ENCODE data around the gene SUSD4. TPM values are rescaled to one million over a fixed set of nuclear protein-coding genes. Genes with fewer than 3 reads are reported as not detected.

The SUSD4 gene
- total RNA-seq, 1 donor from 2014 or later: 11.2 TPM

GRCh38 chr1:223180731-223181321 is 183.2 kb downstream of the SUSD4 start:
- no peak for DNase-seq

DNA sequence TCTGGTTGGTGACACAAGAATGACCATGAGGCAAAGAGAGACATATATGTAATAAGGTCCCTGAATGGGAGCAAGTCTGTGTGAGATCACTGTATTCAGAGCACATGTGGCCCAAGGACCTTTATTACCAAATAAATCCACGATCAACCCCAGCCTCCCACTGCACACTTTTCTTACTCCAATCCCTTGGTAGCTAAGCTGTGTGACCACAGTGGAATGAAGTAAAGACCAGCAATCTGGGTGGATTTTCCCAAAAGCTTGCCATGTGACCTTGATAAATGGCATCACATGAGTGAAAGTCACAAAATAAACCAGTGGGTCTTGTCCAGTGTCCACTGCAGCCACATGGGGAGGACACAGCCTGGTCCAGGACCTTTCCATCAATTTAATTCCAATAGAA is 184.2 kb downstream of the SUSD4 start:
- DNase-seq: no peak

DNA sequence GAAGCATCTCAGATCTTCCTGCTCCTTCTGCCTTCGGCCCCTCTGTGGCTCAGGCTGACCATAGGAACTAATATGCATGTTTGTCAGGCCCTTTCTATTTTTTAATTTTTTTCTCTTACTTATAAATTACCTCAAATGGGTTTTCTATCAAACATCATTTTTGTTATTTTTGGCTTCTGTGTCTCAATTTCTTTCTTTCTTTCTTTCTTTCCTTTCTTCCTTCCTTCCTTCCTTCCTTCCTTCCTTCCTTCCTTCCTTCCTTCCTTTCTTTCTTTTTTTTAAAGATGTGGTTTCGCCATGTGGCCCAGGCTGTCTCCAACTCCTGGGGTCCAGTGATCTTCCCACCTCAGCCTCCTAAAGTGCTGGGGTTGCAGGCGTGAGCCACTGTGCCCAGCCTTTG is 184.7 kb downstream of the SUSD4 start:
- DNase-seq: no peak

DNA sequence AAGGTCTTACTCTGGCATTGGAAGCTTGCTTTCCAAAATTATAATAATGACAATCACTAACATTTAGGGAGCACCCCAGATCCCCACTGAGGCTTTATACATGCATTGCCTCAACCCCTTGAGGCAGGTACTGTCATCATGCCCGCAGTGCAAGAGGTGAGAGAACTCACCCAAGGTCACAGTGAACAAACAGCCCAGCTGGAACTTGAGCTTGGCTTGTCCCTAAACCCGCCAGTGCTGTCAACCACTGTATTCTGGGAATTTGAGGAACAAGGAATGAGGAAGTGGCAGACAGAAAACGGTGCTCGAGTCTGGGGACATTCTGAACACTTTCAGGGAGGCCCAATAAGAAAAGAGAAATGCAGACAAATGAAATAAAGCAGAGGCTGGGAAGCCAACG is 186.3 kb downstream of the SUSD4 start:
- DNase-seq: no peak

- no peak for DNase-seq
Measured at GRCh38 chr1:223176437-223176836, 187.5 kb downstream of the SUSD4 start.

DNA sequence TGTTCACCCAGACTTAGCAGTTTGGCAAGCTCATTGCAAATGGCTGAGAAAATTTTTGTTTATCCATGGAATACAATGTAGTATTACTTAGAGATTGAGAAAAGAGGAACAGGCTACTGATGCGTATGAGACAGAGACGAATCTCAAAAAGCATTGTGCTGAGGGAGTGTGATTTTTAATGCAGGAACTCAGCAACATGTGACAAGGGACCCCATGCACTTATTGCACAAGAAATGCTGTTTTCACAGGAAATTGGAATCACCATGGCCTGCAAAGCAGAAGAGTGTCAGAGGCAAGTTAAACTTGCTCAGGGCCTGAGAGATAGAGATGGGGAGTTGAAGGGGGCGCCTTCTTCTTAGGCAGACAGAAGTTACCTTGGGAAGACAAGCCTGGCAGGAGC is 188.3 kb downstream of the SUSD4 start:
- DNase-seq: no peak

DNA sequence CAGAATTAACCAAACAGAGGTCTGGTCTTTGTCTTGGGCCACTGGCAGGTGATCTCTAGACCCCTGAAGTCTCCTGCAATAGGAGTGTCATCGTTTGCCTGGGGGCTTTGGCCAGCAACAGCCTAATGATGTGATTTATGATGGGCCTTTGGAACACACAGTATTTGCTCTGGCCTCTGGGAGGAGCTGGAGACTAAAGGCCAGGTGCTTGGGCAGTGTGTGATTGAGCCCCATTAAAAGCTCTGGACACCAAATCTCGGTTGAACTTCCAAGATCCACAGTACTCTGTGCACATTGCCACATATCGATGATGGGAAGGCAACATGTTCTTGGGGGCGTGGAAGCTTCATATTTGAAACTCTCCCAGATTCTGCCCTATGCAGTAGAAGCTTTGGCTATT is 188.9 kb downstream of the SUSD4 start:
- DNase-seq: no peak

Small RNAs within 50 kb of the gene (small RNA-seq; reads per million reads assigned to genes)
- gene RNU4-57P: not detected

Other genes starting within 250 kb of the SUSD4 start
- 1.7 TPM for gene TLR5, start 220.9 kb downstream of the SUSD4 start, total RNA-seq
- not detected for gene CCDC185, start 29.2 kb upstream of the SUSD4 start, total RNA-seq